ENCODE results near the gene CAPZA1.

DNA sequence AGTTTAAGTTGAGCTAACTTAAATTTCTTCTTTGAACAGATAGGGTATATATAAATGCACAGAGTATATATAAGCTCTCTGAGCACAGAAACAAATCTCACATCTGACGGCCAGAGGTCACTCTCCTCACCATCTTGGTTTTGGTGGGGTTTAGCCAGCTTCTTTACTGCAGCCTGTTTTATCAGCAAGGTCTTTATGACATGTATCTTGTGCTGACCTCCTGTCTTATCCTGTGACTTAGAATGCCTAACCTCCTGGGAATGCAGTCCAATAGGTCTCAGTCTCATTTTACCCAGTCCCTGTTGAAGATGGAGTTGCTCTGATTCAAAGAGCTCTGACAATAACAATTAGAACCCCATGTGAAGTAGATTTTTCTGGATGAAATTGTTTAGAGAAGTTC lies 53.2 kb downstream of the CAPZA1 start:
- TF ChIP-seq EZH2phosphoT487 (IDR thresholded peaks at IDR 0.05; ENCODE audit: insufficient read depth, low read depth) = no peak
- TF ChIP-seq EZH2 (IDR thresholded peaks at IDR 0.05; ENCODE audit: insufficient read depth, poor library complexity, severe bottlenecking) = no peak

Measured in GM23248 (cell line).